GM19351 (cell line): Measurements from ENCODE around the gene KRTAP4-4.
"Not testable (repeated sequence)": the region's sequence is repeated elsewhere in the genome, so short reads cannot be mapped to it uniquely, and the experiment has no call there.

Experiments
- ATAC-seq: cut with Tn5 transposase; IDR thresholded peaks from one replicate; pipeline ENCODE4 v1.9.1; 2021; ENCODE audit warnings: mild to moderate bottlenecking, moderate library complexity; ENCODE audit not compliant: unreplicated experiment

KRTAP4-4 gene

DNA sequence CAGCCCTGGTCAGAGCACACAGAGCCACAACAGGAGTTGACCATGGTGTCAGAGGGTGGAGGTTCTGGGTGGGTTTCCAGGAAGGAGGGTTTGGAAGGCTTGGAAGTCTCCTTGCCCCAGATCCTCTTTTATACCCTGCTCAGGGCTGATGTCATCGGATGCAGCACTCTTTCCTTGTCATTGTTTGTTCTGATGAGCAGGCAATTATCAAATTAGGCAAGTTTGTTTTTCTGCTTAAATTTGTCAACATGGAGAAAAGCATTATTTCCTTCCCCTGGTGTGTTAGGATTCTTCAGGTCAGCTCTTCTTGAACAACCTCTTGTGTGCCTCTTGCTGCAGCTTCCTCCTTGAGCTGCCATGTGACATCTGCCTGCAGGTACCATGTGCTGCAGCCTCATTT lies at the start of gene KRTAP4-4:
Gene KRTAP4-4, minus strand, starts transcription at position 101 of the 400 bp plus-strand sequence. Its CDS starts 57 bp downstream, at position 44.
- ATAC-seq, result no peak

- ATAC-seq, result no peak
These were observed 39.0 kb upstream of the KRTAP4-4 start for GRCh38 chr17:41199421-41200078.

DNA sequence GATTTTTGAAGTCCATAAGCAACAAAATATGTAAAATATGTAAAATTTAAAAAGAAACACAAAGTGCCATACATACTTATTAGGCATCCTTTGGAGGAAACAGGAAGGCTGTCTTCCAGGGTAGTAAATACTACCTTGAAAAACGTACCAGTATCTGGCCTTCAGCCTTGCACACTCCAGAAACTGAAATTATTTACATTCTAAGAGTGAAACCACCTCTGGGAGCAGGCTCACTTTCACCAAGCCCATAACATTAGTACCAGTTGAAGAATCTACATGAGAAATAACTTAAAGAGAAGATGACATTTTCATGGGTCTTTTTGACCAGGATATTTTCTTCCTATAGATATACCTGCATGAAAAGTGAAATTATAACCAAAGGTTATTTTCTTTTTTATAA lies 35.5 kb upstream of the KRTAP4-4 start:
- no peak for ATAC-seq

GRCh38 chr17:41190328-41190727 lies 29.8 kb upstream of the KRTAP4-4 start:
- no peak for ATAC-seq

DNA sequence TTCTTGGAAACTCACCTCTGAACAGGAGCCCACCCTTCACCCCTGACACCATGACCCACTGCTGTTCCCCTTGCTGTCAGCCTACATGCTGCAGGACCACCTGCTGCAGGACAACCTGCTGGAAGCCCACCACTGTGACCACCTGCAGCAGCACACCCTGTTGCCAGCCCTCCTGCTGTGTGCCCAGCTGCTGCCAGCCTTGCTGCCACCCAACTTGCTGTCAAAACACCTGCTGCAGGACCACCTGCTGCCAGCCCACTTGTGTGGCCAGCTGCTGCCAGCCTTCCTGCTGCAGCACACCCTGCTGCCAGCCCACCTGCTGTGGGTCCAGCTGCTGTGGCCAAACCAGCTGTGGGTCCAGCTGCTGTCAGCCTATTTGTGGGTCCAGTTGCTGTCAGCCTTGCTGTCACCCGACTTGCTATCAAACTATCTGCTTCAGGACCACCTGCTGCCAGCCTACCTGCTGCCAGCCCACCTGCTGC lies 29.3 kb upstream of the KRTAP4-4 start, which contains the start of gene KRTAP9-1:
Gene KRTAP9-1, plus strand, starts transcription at position 51 of the 482 bp plus-strand sequence. Its CDS starts 0 bp downstream, at position 51.
- not testable (repeated sequence) for ATAC-seq

GRCh38 chr17:41186872-41187271 lies 26.3 kb upstream of the KRTAP4-4 start:
- no peak for ATAC-seq

- no peak for ATAC-seq
These were observed 24.5 kb upstream of the KRTAP4-4 start for GRCh38 chr17:41185001-41185400.

- no peak for ATAC-seq
These were observed 24.0 kb upstream of the KRTAP4-4 start, which contains the start of gene KRTAP4-1 for GRCh38 chr17:41184480-41184961. Gene KRTAP4-1, minus strand, starts transcription at chr17:41184911. Its CDS starts 57 bp downstream, at chr17:41184854.

- no peak for ATAC-seq
These were observed 18.5 kb upstream of the KRTAP4-4 start for GRCh38 chr17:41178843-41179616.

DNA sequence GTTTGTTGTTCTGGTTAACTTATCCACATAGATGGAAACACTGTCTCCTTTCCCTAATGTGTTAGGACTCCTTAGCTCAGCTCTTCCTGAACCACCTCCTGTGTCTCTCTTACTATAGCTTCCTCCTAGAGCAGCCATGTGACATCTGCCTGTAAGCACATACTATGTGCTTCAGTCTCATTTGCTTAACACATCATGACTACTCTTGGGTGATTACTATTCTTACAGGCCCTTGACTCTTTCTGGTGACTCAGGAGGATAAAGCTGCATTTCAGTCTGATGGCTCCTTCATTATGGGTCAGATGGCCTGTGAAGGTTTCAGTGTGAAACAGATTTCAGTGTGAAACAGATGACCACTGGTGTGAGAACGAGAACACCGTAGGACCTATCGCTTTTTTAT lies 17.8 kb upstream of the KRTAP4-4 start:
- no peak for ATAC-seq

DNA sequence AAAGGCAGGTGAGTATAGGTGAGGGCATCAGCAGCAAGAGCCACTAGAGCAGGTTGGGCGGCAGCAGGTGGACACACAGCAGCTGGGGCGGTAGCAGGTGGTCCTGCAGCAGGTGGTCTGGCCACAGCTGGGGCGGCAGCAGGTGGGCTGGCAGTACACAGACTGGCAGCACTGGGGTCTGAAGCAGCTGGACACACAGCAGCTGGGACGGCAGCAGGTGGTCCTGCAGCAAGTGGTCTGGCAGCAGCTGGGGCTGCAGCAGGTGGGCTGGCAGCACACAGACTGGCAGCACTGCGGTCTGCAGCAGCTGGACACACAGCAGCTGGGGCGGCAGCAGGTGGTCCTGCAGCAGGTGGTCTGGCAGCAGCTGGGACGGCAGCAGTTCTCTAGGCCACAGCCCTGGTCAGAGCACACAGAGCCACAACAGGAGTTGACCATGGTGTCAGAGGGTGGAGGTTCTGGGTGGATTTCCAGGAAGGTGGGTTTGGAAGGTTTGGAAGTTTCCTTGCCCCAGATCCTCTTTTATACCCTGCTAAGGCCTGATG lies 17.3 kb upstream of the KRTAP4-4 start, which contains the start of gene KRTAP4-2:
Gene KRTAP4-2, minus strand, starts transcription at position 495 of the 545 bp plus-strand sequence. Its CDS starts 57 bp downstream, at position 438.
- ATAC-seq, result no peak

- no peak for ATAC-seq
These were observed 16.3 kb upstream of the KRTAP4-4 start for GRCh38 chr17:41176744-41177387.

- ATAC-seq, result no peak
These were observed 11.3 kb upstream of the KRTAP4-4 start for GRCh38 chr17:41171886-41172285.

- no peak for ATAC-seq
These were observed 7.6 kb upstream of the KRTAP4-4 start, which contains the start of gene KRTAP4-3 for GRCh38 chr17:41168121-41168520. Gene KRTAP4-3, minus strand, starts transcription at chr17:41168221. Its CDS starts 49 bp downstream, at chr17:41168172.

GRCh38 chr17:41167561-41167960 lies 7.0 kb upstream of the KRTAP4-4 start:
- no peak for ATAC-seq

DNA sequence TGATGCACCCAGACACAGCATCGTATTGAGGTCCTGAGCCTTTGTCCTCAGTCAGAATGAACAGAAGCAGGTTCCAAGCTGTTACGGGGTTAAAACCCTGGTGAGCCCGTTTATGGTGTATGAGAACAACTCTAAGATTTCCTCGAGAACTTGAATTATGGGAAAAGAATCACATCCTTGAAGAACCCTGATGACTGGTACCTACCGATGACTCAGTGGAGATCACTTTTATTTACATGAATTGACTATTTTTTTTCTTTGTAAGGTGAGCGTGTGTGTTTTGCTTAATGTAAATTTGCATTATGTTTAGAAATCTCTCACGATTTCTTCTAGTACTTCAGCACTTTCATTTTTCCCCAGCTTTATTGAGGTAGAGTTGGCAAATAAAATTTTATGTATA lies 3.3 kb upstream of the KRTAP4-4 start:
- no peak for ATAC-seq

- not testable (repeated sequence) for ATAC-seq
These were observed 358 bp downstream of the KRTAP4-4 start for GRCh38 chr17:41160190-41160589.

- no peak for ATAC-seq
These were observed 6.7 kb downstream of the KRTAP4-4 start for GRCh38 chr17:41153856-41154255.

DNA sequence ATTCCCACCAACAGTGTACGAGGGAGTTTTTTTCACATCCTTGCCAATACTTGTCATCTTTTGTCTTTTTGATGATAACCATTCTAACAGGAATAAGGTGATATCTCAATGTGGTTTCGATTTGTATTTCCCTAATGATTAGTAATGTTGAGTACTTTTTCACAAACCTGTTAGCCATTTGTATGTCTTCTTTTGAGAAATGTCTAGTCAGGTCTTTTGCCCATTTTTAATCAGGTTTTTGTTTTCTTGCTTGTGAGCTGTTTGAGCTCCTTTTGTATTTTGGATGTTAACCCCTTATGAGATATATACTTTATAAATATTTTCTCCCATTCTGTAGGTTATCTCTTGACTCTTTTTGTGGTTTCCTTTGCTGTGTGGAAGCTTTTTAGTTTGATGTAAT lies 9.0 kb downstream of the KRTAP4-4 start:
- ATAC-seq, result no peak

DNA sequence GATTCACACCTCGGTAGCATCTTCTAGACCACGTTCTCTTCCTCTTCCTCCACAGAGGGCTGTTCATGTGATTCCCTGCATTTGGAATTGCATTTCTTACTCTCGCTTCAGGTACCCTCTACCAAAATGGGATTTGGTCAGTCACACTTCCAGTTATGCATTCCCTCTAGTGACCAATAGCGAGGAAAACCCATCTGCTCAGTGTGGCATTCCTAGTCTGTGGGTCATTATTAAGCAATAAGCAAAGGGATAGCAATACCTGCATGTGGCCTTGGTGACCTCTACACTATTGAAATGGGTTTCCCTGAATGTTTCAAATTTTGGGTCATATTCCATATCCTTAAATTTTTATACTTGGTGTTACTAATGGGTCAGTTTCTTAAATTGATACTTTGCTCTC lies 10.5 kb downstream of the KRTAP4-4 start:
- ATAC-seq, result no peak

GRCh38 chr17:41149652-41149985 lies 10.9 kb downstream of the KRTAP4-4 start, which contains the start of gene KRTAP4-5:
Gene KRTAP4-5, minus strand, starts transcription at chr17:41149825. Its CDS starts 58 bp downstream, at chr17:41149767.
- ATAC-seq, result no peak
